GM18870 (cell line): Measurements from ENCODE around the gene OR2V2.

Experiments used
- ATAC-seq: cut with Tn5 transposase; IDR thresholded peaks from one replicate; pipeline ENCODE4 v1.9.1; 2021; ENCODE audit warnings: moderate library complexity; ENCODE audit not compliant: unreplicated experiment

Gene OR2V2

DNA sequence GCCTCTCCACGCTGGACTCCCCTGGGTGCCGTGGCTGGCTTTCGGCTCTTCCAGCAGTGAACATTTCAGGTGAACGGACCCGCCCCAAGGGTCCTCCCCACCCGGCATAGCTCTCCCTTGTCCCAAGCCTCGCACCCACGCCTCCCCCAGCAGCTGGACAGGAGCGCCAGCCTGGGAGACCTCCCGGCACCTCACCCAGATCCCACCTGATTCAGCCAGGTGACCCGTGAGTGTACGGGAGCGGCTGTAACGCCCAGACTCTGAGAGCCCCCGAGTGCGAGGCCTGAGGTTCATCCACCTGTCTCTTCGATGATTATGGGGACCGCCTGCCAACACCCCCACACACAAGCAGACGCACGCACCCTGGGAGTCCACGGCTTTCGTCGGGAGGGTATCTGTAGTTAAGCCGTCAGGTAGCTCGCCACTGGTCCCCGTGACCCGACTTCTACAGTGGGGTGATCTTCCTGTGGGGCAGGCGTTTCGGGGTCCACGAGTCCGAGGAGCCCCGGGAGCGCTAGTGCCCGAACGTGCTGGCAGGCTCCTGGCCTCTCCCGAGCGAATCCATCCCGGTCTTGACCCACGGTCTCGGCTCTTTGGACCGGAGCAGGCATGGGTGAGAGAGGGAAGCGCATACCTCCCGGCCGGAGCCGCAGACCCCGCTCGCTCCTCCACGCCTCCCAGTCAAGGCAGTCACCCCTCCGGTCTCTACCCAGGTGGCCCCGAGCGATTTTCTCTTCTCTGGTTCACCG lies 42.8 kb downstream of the OR2V2 start:
- ATAC-seq: no peak

DNA sequence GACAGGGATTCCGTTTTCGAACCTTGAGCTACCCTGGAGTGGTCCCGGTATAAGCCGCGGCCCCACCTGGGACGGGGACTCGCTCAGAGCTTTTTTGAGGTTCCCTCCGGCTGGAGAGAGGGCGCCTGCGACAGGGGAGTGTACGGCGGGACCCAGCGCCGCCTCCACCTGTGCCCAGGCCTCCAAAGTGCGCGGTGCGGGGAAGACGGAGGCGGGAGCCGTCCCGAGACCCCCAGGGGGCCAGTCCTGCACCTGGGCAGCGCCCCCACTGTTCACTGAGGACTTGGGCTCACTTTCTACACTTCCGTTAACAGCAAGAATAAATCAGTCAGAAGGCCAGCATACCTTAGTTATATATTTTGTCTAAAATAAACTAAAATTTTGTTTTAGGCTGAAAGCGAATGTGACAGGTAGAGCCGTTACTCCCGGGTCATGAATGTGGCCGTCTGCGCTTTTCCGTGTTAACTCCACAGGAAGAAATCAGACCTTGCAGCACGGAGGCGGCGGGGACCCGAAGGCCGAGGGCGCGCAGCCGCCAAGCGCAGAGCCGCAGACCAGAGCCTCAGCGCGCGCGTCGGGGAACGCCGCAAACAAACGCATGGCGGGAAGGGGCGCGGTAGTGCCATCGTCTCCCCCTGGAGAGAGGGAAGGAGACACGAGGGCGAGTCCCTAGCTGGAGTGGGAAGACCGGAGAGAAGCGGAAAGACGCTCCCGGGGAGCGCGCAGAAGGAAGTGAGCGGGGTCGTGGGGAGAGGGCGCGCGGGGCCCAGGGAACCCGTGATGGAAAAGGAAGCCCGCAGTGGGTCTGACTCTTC lies 43.5 kb downstream of the OR2V2 start:
- ATAC-seq: no peak

DNA sequence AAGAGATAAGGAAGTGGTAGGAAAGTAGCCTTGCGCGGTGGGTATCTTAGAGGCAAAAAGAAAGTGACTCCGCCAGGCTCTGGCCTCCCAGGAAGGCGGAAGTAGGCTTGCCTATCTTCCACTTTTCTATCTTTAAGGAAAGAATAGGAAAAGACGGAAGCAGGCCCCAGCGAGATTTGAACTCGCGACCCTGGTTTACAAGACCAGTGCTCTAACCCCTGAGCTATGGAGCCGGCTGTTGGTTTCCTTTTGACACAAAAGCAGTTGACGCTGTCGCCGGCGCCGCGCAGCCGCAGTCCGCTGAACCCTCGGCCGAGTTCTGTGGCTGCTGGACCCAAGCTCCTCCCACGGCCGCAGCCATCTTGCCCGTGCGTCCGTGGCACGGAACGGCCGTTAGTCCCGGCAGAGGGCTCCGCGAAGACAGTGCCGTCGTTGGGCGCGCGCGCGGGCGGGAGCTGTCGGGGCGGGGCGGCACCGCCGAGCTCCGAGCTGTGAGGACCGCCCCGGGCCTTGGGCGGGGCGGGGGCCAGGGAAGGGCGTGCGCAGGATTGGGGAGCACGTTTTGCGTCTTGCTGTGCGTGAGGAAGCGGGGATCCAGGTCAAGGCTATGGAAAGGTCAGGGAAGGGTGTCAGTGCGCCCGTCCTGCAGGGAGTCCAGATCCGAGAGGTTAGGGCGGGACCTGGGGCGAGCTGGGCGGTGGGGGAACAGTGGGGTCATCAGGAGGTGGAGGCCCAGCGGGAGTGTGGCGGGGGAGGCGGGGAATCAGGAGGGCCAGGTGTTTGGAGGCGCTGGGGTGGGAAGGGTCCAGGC lies 44.3 kb downstream of the OR2V2 start:
- peak; percentile 32 for ATAC-seq

DNA sequence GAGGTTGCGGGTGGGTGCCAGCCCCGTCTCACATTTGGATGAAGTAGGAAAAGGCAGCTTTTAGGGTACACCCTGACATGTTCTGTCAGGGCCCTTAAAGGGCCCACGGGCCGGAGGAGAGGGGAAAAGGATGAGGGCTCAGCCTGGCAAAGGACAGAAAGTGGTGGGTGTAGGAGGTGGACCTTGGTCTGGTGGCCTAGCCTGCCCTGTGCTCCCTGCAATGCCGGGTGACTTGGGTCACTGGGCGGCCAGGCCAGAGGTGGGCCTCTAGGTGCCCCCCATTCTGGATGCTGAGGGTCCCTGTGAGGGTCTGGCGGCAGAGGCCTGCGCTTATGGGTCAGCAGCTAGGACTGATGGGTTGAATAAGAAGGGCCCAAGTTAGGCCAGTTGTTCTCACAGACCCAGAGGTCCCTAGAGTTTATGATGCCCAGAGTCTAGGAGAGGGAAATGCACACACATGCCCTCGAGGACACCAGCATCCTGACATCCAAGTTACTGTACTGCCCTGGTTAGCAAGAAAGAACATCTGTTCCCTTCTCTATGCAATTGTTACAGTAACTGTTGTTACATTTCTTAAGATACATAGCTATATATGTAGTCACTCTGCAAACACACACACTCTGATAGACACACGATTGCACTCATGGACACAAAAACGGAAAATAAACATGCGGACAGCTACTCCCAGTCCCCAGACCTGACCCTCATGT lies 45.1 kb downstream of the OR2V2 start:
- ATAC-seq: no peak

DNA sequence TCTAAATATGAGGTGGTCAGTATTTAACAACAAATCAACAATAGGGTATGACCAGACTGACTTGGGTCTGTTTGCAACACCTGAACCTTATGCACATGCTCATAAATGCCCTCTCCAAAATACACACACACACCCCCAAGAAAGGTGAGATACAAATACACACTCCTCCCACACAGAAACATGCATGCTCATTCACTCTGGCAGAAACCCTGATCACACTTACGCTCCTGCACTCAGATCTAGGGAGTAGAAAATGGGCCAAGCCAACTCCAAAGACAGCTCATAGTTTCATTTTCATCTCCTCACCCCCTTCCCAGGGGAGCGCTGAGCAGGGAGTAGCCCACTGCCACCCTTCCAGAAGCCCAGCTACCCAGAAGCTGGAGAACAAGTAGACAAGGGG lies 46.3 kb downstream of the OR2V2 start:
- no peak for ATAC-seq

DNA sequence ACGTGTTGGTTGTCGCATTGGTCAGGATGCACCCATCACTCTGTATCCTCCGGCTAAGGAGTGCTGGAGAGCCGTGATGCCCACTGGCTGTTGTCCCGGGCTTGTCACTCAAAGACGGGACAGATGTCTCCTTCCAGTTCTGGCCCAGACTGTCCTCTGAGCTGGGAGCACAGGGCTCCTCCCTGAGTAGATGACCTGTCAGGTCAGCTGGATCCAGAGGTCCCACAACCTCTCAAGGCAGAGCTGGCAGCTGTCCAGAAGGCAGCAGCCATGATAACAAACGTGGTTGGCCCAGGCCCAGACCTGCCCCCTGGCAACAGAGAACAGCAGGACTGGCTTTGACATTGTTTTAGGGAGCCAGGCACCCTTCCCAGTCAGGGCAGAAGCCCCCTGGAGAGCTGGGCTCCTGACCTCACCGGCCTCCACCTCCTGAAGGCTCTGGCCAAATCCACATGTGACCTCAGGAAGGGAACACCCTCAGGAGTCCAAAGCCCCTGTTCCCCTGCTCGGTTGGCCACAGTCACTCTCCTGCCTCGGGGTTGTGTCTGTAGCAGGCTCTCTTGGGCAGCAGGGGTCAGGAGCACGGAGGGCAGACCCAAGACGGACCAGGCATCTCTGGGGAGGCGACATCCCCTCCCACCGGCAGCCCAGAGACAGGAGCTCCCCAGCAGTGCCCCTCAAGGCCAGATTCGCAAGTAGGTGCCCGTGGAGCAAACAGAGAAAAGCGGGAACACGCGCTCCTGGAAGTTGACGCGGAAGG lies 47.3 kb downstream of the OR2V2 start:
- ATAC-seq: no peak

DNA sequence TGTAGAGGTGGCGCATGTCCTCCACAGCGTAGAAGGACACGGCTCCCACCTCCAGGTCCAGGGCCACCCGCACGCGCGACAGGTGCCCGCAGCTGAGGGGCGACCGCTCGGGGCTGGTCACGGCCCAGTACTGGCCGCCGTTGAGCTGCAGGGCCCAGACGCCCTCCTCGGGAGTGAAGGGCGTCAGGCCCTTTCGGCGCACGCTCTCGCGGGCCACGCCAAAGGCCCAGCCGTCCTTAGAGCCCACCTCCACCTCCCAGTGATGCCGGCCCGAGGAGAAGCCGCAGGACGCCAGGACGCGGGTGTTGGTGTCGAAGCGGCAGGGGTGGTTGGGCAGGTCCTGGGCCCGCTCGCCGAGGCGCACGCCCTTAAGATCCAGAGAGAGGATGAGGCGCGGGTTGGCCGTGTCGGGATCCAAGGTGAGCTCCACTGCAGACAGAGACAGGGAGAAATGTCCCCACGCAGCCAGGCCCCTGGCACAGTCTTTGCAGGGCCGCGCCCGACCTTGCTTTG lies 47.9 kb downstream of the OR2V2 start:
- ATAC-seq: no peak

DNA sequence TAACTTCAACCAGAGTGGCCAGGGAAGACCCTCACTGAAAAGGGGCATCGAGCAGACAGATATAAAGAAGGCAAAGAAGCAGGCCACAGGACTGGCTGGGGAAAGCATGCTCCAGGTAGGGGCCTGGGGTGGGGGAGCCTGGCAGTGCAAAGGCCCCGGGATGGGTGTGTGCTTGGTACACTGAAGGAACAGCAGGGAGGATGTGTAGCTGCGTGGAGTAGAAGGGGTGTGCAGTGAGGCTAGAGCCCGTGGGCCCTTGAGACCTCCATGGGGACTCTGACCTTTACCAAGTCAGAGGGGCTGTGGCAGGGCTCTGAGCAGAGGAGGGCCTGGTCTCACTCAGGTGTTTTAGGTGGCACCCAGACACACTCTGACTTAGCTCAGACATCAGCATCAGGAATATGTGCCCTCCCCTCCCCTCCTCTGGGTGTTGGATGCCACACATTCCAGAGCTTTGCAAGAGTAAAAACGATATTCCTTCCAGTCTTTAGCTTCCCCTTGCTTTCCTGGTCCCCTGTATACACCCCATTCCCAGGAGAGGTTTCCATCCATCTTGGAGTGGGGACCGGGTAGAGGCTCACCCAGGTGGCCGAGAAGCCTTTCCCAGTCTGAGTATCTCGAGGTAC lies 50.1 kb downstream of the OR2V2 start:
- ATAC-seq: no peak

DNA sequence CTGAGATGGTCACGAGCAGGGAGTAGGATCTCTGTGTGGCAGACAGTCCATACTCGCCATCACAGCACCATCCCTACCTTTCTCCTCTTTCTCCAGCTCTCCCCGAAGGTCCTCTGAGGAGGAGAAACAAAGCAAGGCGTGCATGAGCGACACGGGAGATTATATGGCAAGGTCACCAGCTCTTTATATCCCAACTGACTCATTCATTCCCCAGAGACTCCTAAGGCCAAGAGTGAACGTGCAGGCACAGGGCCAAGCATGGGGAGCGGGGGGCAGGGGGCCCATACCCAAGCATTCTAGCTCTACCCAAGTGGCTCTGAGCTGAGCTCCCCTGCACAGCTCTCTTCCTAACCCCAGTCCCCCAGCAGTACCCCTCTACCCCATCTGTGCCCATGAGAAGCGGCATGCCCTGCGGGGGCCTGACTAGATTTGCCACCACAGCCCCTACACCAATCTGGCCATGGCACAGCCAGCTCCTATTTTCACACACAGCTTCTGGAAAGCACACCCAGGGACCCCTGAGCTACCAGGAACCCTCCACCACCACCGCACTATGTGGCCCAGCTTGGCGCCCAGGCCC lies 50.8 kb downstream of the OR2V2 start:
- ATAC-seq: no peak

DNA sequence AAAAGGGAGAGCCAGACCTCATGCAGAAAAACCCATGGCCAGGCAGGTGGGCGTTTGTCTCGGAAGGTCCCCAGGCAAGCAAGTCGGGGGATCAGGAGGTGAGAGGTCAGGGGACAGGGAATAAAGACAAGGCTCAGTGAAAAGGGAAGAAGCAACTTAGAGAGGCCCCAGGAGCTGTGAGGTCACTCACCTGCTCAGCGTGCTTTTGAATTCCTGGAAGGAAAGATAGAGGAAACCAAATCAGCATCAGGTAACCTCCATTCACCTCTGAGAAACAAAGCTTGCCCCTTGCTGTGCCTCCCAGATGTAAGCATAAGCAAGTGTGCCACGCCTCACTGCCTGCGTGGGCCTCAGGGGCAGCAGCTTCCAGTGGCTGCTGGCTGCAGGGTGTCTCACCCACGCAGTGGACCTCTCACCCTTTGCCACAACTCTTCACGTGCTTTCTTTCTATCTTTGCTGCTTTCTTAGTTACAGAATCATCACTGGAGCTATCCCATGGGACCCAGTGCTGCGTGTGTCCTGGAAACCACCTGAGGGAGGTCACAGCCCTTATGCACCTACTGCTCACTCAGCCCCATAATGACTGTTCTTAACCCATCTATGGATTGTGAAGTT lies 51.6 kb downstream of the OR2V2 start:
- peak; percentile 76 for ATAC-seq

DNA sequence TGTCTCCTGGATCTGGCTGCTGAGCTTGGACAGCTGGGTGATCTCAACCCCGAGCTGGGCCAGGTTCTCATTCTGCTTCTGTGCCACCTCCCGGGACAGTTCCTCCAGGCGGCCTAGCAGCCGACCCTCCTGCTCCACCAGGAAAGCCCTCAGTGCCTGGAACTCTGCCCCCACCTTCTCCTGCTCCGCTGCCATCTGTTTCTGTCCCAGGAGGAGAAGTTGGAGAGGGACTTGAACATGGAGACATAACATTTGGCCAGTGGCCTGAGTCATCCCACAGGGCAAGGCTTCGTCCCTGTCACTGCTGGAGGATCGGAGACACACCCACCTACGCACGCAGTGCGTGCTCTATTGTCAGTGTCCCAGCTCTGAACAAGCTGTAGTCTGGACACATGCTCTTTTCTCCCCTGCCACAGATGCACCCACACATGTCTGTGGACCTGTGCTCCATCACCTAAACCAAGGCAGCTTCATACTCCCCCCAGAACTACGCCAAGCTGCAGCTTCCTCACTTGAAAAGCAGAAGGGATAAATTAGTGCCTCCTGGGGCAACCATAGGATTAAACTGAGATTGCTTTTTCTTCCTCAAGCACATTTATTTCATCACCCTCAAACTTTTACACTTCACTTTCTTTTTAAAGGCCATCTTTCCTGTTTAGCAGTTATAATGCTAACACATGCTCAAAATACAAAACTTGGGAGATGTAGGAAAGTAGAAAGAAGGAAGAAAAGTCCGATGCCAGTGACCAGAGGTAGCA lies 52.7 kb downstream of the OR2V2 start:
- no peak for ATAC-seq

DNA sequence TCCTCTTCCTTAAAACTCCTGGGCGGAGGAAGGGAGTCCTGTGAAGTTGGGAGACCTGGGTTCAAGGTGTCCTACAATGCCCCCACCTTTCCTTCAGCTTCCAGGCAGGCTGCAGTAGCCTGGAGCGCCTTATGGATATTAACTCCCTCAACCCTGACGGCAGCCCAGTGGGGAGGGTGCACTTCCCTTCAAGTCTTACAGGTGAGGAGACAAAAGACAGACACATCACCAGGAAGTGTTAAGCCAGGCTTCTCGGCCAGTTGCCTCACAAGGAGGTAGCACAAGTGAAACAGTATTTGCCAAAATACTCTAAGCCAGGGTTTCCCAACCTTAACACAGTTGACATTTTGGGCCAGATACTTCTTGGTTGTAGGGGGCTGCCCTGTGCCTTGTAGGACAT lies 53.4 kb downstream of the OR2V2 start:
- no peak for ATAC-seq

DNA sequence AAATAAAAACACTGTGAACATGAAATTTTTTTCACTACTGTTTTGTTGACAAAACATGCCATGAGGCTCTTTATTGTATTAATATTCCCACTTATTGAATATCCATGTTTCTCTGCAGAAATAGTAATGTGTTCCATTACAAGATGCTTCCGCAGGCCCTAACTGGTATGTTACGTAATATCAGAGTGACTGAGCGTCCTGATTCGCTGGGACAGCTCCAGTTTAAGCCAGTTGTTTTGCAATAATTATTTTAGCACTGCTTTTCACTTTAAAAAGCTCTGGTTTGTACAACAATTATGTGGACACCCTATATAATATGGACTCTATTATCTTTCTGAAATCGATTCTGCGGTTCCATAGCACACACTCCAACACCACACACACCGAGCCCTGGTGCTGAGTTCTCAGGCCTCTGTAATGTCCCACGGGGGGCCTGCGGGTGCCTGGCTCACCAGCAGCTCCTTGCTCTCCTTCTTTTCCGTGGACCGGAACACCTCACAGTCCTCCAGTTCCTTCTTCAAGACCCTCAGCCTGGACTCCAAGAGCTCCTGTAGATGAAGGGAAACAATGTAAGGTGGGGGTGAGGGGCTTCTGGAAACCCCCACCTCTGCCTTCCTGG lies 55.8 kb downstream of the OR2V2 start:
- ATAC-seq: no peak

DNA sequence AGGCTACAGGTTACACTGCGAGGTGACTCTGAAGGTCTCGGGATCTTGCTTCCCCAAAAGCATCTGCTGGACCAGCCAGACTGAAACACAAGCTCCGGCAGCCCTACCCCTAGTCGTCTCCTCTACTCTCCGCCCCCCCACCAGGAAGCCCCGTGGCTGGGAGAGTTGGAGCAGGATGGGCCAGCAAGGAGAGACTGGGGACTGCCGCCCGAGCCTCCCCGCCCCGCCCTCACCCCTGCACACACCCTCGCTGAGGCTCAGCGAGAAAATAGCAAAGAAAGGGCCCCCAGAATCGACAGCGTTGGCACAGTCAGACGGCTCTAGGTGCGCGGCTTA lies 56.4 kb downstream of the OR2V2 start:
- ATAC-seq: no peak

DNA sequence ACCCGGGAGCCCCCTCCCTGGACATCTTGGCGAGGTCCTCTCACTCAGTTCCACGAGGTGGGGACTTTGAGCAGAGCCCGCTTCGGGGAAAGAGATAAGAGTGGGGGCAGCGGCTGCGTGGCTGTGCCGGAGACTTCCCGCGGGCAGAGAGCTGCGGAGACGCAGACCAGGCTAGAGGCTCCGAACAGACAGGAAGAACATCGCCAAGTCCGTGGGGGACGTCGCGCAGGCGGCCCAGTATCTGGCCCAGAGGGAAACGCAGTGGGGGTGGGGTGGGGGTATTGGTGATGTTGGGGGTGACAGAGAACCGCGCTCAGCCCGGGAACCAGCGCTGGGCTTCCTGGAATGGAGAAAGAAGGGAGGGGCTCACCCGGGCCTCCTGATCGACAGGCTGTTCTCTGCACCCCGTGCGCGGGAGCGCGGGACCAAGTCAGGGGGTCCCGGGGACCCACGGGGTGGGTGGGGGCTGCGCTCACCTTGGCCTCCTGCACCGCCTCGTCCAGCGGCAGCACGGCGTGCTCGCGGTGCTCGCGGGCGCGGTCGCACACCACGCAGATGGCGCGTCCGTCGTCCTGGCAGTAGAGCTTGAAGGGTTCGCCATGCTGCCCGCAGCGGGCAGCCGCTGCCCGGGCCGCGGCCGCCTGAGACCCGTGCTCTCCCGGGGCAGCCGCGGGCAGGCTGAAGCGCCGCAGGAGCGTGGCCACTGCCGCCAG lies 56.9 kb downstream of the OR2V2 start:
- no peak for ATAC-seq

DNA sequence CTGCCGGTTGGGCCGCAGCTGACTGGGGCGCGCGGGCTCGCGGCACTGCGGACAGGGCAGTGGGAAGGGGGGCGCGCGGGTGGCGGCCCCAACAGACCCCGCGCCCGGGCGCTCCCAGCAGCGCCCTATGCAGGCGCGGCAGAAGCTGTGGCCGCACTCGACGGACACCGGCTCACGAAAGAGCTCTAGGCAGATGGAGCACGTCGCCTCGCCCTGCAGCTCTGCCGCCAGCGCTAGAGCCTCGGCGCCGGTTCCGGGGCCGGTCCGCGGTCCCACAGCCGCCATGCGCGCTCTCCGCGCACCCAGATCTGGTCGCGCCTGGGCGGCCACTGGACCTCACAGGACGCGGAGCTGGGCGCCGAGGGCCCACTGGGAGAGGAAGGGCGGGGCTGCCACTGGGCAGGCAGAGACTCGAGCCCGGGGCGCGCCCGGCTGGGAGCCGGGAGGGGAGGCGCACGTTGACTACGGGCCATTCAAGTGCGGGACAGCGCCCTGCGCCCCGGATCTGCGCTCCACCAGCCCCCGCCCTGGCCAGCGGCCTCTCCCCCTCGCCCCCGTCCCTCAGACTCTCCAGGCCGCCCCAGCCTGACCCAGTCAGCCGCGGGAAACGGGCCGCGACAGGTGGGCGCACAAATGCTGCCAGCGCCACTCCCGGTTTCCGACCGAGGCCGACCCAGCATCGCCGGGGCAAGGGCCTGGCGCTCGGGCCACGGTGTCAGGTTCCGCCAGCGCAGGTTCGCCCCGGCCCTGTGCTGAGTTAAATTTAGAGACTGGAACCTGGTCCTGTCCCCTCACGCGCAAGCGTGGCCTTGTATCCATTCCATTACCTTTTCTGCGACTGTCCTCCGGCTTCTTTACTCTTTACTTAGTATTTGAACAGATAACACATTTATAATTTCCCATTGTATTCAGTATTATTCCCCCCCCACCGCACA lies 57.7 kb downstream of the OR2V2 start, which contains the start of gene TRIM7:
Gene TRIM7 (minus strand): TSS at position 371 of the 935 bp plus-strand sequence. CDS start 86 bp downstream, at position 285.
- ATAC-seq: no peak
